SK-N-SH (cell line): Measurements from ENCODE around the gene BCAT1. TPM values are rescaled to one million over a fixed set of nuclear protein-coding genes. Genes with fewer than 3 reads are reported as not detected.
"Not testable (repeated sequence)": the region's sequence is repeated elsewhere in the genome, so short reads cannot be mapped to it uniquely, and the experiment has no call there.

Experiments
- CTCF ChIA-PET: fragments of 300-600, 350-600 bp; formaldehyde crosslinking; extraction: SDS; loops from one replicate; lab custom pipeline; 2021; lab: Yijun Ruan, JAX
- POLR2A ChIA-PET: fragments of 350-600 bp; sonication (Branson Sonifier 250); formaldehyde crosslinking; extraction: SDS; loops from one replicate; lab custom pipeline; 2020; ENCODE audit warnings: antibody characterized with exemption, inconsistent platforms; lab: Yijun Ruan, JAX
- DNase-seq: peaks from one replicate; pipeline ENCODE4 v3.0.0; 2012
- H2AFZ ChIP-seq: fragments of 200-600 bp; sonication (generic); 2 replicates; pipeline ENCODE4 v1.8.1; 2016; ENCODE audit warnings: antibody characterized with exemption, mild to moderate bottlenecking, low read depth
- H3F3A ChIP-seq: fragments of 200-600 bp; sonication (generic); replicated peaks from 2 replicates; pipeline ENCODE3; 2016; ENCODE audit warnings: antibody characterized with exemption, mild to moderate bottlenecking; ENCODE audit not compliant: insufficient read depth
- H3K27ac ChIP-seq, 2 experiments: fragments of 200-500 bp in 1 of 2; fragments of 200-600 bp in 1 of 2; sonication (Bioruptor generic) in 1 of 2; sonication (generic), shearing (Covaris generic) in 1 of 2; 2 replicates each; pipeline versions ENCODE4 v1.5.1 to v1.6.1; 2014 to 2016; ENCODE audit warnings: low read depth in 2 of 2, inconsistent platforms in 1 of 2, low read length in 1 of 2, mild to moderate bottlenecking in 1 of 2, mixed read lengths in 1 of 2
- H3K27me3 ChIP-seq: fragments of 200-600 bp; sonication (generic), shearing (Covaris generic); 2 replicates; pipeline ENCODE4 v1.6.1; 2016; ENCODE audit warnings: mixed run types; ENCODE audit not compliant: insufficient read depth
- H3K36me3 ChIP-seq, 2 experiments: fragments of 200-500 bp in 1 of 2; fragments of 200-600 bp in 1 of 2; sonication (Bioruptor generic) in 1 of 2; sonication (generic) in 1 of 2; replicated peaks in 1 of 2; 2 replicates each; pipeline versions ENCODE3 to v1.5.1; 2014 to 2016; ENCODE audit warnings: low read length in 1 of 2, mild to moderate bottlenecking in 1 of 2; ENCODE audit not compliant: insufficient read depth in 2 of 2, control insufficient read depth in 1 of 2
- H3K4me1 ChIP-seq, 2 experiments: fragments of 200-500 bp in 1 of 2; fragments of 200-600 bp in 1 of 2; sonication (Bioruptor generic) in 1 of 2; sonication (generic), shearing (Covaris generic) in 1 of 2; 2 replicates each; pipeline versions ENCODE4 v1.5.1 to v1.6.1; 2014 to 2016; ENCODE audit warnings: low read depth in 1 of 2, low read length in 1 of 2, mixed run types in 1 of 2; ENCODE audit not compliant: insufficient read depth in 2 of 2, control insufficient read depth in 1 of 2
- H3K4me2 ChIP-seq: fragments of 200-600 bp; sonication (generic), shearing (Covaris generic); 2 replicates; pipeline ENCODE4 v1.6.1; 2017; ENCODE audit warnings: mixed run types
- H3K4me3 ChIP-seq, 2 experiments: fragments of 200-500 bp in 1 of 2; fragments of 200-600 bp in 1 of 2; sonication (Bioruptor generic) in 1 of 2; sonication (generic), shearing (Covaris generic) in 1 of 2; 2 replicates each; pipeline versions ENCODE4 v1.5.1 to v1.8.1; 2014 to 2016; ENCODE audit warnings: low read depth in 2 of 2, inconsistent platforms in 1 of 2, low read length in 1 of 2, mild to moderate bottlenecking in 1 of 2, mixed read lengths in 1 of 2, moderate library complexity in 1 of 2
- H3K79me2 ChIP-seq: fragments of 200-600 bp; sonication (generic); 2 replicates; pipeline ENCODE4 v1.8.1; 2017; ENCODE audit warnings: mild to moderate bottlenecking; ENCODE audit not compliant: insufficient read depth
- H3K9ac ChIP-seq: fragments of 200-600 bp; sonication (generic); 2 replicates; pipeline ENCODE4 v1.6.1; 2017; ENCODE audit warnings: mixed run types
- H3K9me2 ChIP-seq: fragments of 200-600 bp; sonication (generic); 2 replicates; pipeline ENCODE4 v1.6.1; 2017; ENCODE audit warnings: mixed run types
- H3K9me3 ChIP-seq: fragments of 200-600 bp; sonication (generic); 2 replicates; pipeline ENCODE4 v1.6.1; 2017; ENCODE audit warnings: mixed run types, mild to moderate bottlenecking, moderate library complexity
- H4K20me1 ChIP-seq: fragments of 200-600 bp; sonication (generic); 2 replicates; pipeline ENCODE4 v1.6.1; 2017; ENCODE audit warnings: mild to moderate bottlenecking, mixed run types; ENCODE audit not compliant: insufficient read depth
- EP300 ChIP-seq, 2 experiments: IDR thresholded peaks; 2 replicates each; pipeline versions ENCODE4 v1.4.0 to v1.6.1; 2012; ENCODE audit warnings: borderline replicate concordance in 1 of 2, low read depth in 1 of 2, low read length in 1 of 2
- MXI1 ChIP-seq: IDR thresholded peaks from 2 replicates; pipeline ENCODE4 v1.6.1; 2012; ENCODE audit warnings: mild to moderate bottlenecking, low read depth, low read length, improper control_type of control experiment
- SIN3A ChIP-seq: IDR thresholded peaks from 2 replicates; pipeline ENCODE4 v1.6.1; 2012; ENCODE audit warnings: low read depth, mild to moderate bottlenecking, low read length, moderate library complexity, borderline replicate concordance
- TAF1 ChIP-seq: IDR thresholded peaks from 2 replicates; pipeline ENCODE4 v1.6.1; 2012; ENCODE audit warnings: low read depth, mild to moderate bottlenecking, low read length, moderate library complexity, borderline replicate concordance
- TEAD4 ChIP-seq: IDR thresholded peaks from 2 replicates; pipeline ENCODE4 v1.4.0; 2012; ENCODE audit warnings: mild to moderate bottlenecking, borderline replicate concordance; ENCODE audit not compliant: insufficient read depth
- YY1 ChIP-seq: IDR thresholded peaks from 2 replicates; pipeline ENCODE4 v1.4.0; 2012; ENCODE audit warnings: low read depth, mild to moderate bottlenecking
- WGBS: methylation state at CpG from one replicate; pipeline ENCODE4 v1.1.6; 2017; ENCODE audit warnings: low lambda C conversion rate; 5-methylcytosine and 5-hydroxymethylcytosine counted together
- polyA plus RNA-seq, 3 experiments: library from polyadenylated mRNA; depleted of rRNA; stranded (reverse); fragments of >200 nt; gene quantifications; 2 replicates each; pipeline ENCODE4 v1.2.3, GENCODE V29; 2012
- TF ChIP-seq, protein P1 (sequence below): IDR thresholded peaks from 2 replicates; pipeline ENCODE4 v1.4.0; 2012; ENCODE audit warnings: low read depth
- TF ChIP-seq, protein P2 (sequence below): fragments of 150-350 bp; IDR thresholded peaks from 2 replicates; pipeline ENCODE4 v1.6.1; 2017; ENCODE audit warnings: antibody characterized with exemption, low read length, low read depth, borderline replicate concordance

Gene BCAT1
- polyA plus RNA-seq, 1 of the 3 experiments (the other 2 are of a cell fraction) = 7.7 TPM

DNA sequence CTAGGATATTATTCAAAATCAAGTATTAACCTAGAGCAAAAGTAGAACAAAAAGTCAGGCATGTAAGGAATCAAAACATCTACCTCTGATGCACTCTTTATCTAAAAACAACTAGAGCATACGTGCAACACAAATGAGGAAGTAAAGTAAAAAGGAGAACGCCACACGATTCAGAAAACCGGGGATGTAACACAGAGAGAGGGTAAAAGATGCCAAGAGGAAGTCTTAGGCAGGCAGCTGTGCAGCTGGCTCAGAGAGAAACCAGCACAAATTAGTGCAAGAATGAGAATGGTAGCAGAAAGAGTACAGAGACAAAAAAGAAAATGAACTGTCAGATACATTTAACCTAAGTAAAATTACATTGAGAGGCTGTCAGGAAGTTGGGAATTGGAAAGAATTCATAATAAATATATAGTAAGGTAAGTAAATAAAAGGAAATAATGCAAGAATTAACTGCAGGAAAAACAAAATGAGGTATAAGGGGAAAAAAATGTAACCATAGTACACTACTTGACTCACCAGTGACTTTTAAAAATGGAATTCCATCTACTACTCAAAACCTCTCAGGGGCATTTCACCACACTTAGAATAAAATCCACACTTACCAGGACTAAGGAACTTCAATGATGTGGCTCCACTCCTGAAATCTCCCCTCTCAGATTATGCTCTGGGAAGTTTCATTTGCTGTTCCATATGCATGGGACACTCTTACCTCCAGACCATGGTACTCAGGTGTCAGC is 17.1 kb downstream of the BCAT1 start:
- Histone ChIP-seq H3K4me3 (no peak overlapping the region), H3K27me3 (no peaks in the 10 kb centered on the region), H3K9me3 (no peaks in the 10 kb centered on the region; the same call in 1 of the 2 replicates), H2AFZ (no peak overlapping the region), H3K36me3 (peaks cover 0 to 35% of the 10 kb centered on the region in 2 experiments), H4K20me1 (peaks cover 34% of the 10 kb centered on the region), H3K79me2 (peaks cover 100% of the 10 kb centered on the region), H3K4me1 (no peaks in the 10 kb centered on the region; a peak in 1 of 4 replicates), H3F3A (peaks cover 13% of the 10 kb centered on the region), H3K4me2 (no peak overlapping the region), H3K9ac (no peak overlapping the region), H3K27ac (no peak overlapping the region; a peak in 1 of 4 replicates), H3K9me2 (no peaks in the 10 kb centered on the region)
- WGBS = 90% methylated on average over 4 of the region's 4 CpGs
- no peak for DNase-seq
- CTCF ChIA-PET = no interaction called here
- no peak for TF ChIP-seq EP300 (IDR thresholded peaks at IDR 0.05; ENCODE audit: borderline replicate concordance in 1 of 2, low read depth in 1 of 2, low read length in 1 of 2)
- TF ChIP-seq, protein P1, sequence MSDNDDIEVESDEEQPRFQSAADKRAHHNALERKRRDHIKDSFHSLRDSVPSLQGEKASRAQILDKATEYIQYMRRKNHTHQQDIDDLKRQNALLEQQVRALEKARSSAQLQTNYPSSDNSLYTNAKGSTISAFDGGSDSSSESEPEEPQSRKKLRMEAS = no peak
- POLR2A ChIA-PET = no interaction called here

DNA sequence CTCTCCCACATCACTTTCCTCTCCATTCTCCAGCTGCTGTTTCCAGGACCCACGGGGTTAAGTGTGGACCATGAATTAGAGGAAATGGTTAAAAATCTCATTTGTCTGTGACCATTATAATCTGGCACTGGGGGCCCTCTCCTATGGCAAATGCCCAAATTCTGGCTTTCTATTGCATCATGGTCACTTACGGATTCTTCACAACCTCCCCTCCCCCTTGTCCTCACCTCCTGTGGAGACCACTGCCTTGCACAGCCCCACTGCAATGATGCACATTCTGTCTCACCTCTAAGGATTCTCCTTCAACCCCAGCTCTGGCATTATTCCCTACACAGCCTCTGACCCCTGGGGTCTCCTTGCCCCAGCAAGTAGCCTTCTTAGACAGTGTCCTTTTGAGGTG is 18.9 kb downstream of the BCAT1 start:
- H4K20me1 ChIP-seq = peaks cover 19% of the 10 kb centered on the region; the same call in 1 of the 2 replicates

DNA sequence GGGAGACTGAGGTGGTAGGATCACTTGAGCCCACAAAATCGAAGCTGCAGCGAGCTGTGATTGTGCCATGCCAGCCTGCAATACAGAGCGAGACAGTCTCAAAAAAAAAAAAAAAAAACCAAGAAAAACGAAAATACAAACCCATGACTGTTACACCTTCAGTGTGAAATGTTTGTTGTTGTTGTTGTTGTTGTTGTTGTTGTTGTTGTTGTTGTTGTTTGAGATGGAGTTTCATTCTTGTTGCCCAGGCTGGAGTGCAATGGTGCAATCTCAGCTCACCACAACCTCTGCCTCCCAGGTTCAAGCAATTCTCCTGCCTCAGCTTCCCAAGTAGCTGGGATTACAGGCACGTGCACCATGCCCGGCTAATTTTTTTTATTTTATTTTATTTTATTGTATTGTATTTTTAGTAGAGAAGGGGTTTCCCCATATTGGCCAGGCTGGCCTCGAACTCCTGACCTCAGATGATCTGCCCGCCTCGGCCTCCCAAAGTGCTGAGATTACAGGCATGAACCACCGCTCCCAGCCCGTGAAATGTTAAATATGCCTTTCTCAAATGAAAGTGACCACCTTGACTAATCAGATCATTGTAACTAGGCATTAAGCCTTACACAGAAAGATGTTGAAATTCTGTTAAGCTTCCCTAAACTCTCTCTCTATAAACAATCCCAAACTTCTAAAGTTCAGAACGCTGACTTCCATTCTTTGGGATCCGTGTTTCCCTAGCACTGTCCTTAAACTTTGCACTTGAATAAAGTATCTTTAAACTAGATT is 20.2 kb downstream of the BCAT1 start:
- peaks cover 30% of the 10 kb centered on the region for H4K20me1 ChIP-seq
- H3K9me2 ChIP-seq, CTCF ChIA-PET, H3K9ac ChIP-seq, DNase-seq, H3K4me2 ChIP-seq, H3K27me3 ChIP-seq, H3K4me3 ChIP-seq, H3K27ac ChIP-seq, H3K9me3 ChIP-seq, H2AFZ ChIP-seq: not testable (repeated sequence)
- peaks cover 19% of the 10 kb centered on the region for H3F3A ChIP-seq
- POLR2A ChIA-PET = interaction anchor here (0.6 kb wide), 1 partner anchor 325 kb away, joined by 3 read pairs; no protein-coding TSS in a partner anchor
- WGBS = 94% methylated on average over 13 of the region's 13 CpGs
- peaks cover 89% of the 10 kb centered on the region for H3K79me2 ChIP-seq
- H3K36me3 ChIP-seq = peaks cover 0 to 37% of the 10 kb centered on the region in 2 experiments
- H3K4me1 ChIP-seq = peaks cover 6 to 10% of the 10 kb centered on the region in 2 experiments

More for the DNA sequence above, 18.9 kb downstream of the BCAT1 start:
- no peak overlapping the region for H3K4me3 ChIP-seq
- no peak for DNase-seq
- WGBS = 81% methylated on average over 2 of the region's 2 CpGs
- no peaks in the 10 kb centered on the region; the same call in 1 of the 2 replicates for H3K9me3 ChIP-seq
- no peak overlapping the region for H3K4me2 ChIP-seq
- no peaks in the 10 kb centered on the region for H3K9me2 ChIP-seq
- TF ChIP-seq TAF1 = no peak
- TF ChIP-seq TEAD4 = no peak
- TF ChIP-seq MXI1 = no peak
- no peak for TF ChIP-seq SIN3A
- no peak for TF ChIP-seq YY1
- TF ChIP-seq, protein P2, sequence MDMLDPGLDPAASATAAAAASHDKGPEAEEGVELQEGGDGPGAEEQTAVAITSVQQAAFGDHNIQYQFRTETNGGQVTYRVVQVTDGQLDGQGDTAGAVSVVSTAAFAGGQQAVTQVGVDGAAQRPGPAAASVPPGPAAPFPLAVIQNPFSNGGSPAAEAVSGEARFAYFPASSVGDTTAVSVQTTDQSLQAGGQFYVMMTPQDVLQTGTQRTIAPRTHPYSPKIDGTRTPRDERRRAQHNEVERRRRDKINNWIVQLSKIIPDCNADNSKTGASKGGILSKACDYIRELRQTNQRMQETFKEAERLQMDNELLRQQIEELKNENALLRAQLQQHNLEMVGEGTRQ = no peak
- peaks cover 89% of the 10 kb centered on the region for H3K79me2 ChIP-seq
- H3K27me3 ChIP-seq = no peaks in the 10 kb centered on the region
- peaks cover 0 to 3% of the 10 kb centered on the region in 2 experiments; a peak in 1 of 4 replicates for H3K4me1 ChIP-seq
- H2AFZ ChIP-seq = no peak overlapping the region
- H3K9ac ChIP-seq = no peak overlapping the region
- H3K36me3 ChIP-seq = peaks cover 0 to 32% of the 10 kb centered on the region in 2 experiments
- ChIA-PET POLR2A (no interaction called here), CTCF (no interaction called here)
- H3F3A ChIP-seq = peaks cover 13% of the 10 kb centered on the region
- no peak overlapping the region for H3K27ac ChIP-seq
